ELF-1 (cell line): ENCODE results near the gene M6PR.
"Not testable (repeated sequence)": the region's sequence is repeated elsewhere in the genome, so short reads cannot be mapped to it uniquely, and the experiment has no call there.

ENCODE experiments used
- DNase-seq: peaks from one replicate; pipeline ENCODE4 v3.0.0-alpha.2; 2016; ENCODE audit warnings: low read depth, low spot score

Gene M6PR

DNA sequence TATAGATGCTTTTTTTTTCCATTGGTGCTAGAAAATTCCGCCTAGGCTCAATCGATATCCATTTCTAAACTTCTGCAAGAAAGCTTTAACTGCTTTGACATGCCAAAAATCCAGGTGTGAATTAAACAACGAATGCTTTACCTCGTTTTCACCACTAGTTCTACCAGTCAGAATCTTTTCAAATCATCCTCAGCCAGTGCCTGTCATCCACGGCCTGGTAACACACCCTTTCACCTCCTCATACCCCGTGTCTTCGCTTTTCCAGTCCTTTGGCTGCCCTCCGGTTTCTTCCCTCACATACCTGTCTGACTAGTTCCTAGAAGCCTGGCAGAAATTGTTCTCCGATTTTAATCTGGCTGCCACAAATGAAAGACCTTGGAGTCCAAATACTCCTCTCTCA lies 36.5 kb downstream of the M6PR start:
- peak; percentile 65 for DNase-seq

GRCh38 chr12:8911606-8912268 lies 37.7 kb downstream of the M6PR start:
- peak; percentile 35 for DNase-seq

DNA sequence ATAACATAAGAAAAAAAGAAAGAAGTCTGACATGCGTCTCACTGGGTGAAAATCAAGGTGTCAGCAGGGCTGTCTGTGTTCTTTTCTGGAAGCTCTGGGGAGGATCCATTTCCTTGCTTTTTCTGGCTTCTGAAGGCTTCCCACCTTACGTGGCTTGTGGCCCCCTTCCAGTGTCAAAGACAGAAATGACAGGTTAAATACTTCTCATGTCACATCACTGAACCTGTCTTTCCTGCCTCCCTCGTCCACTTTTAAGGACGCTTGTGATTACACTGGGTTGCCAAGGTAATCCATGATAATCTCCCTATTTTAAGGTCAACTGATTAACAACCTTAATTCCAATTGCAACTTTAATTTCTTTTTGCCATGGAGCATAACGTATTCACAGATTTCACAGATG lies 39.7 kb downstream of the M6PR start:
- no peak for DNase-seq

- DNase-seq = no peak
Measured at GRCh38 chr12:8907513-8907912, 41.9 kb downstream of the M6PR start.

- DNase-seq = peak; percentile 40
Measured at GRCh38 chr12:8906266-8907180, 42.9 kb downstream of the M6PR start.

- DNase-seq = peak; percentile 32
Measured at GRCh38 chr12:8905546-8905945, 43.9 kb downstream of the M6PR start.

GRCh38 chr12:8904665-8905064 lies 44.8 kb downstream of the M6PR start:
- no peak for DNase-seq

GRCh38 chr12:8903646-8904045 lies 45.8 kb downstream of the M6PR start:
- DNase-seq = no peak

GRCh38 chr12:8902703-8903102 lies 46.7 kb downstream of the M6PR start:
- not testable (repeated sequence) for DNase-seq

GRCh38 chr12:8899830-8900229 lies 49.6 kb downstream of the M6PR start:
- no peak for DNase-seq

- DNase-seq = no peak
Measured at GRCh38 chr12:8897081-8897480, 52.4 kb downstream of the M6PR start.

DNA sequence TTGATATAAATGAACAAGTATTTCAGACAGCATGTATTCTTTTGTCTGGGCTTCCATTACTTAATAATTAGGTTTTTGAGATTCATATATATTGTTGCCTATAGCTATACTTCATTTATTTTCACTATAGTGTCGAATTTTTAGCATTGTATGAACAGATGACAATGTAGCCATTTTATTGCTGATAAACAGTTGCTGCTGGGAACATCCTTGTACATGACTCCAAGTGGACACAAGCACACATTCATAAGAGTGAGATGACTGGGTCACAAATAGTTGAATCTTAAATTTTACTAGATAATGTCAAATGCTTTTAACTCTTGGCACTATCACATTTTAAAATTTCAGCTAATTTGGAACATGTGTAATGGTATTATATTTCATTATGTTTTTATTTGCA lies 54.5 kb downstream of the M6PR start:
- no peak for DNase-seq

DNA sequence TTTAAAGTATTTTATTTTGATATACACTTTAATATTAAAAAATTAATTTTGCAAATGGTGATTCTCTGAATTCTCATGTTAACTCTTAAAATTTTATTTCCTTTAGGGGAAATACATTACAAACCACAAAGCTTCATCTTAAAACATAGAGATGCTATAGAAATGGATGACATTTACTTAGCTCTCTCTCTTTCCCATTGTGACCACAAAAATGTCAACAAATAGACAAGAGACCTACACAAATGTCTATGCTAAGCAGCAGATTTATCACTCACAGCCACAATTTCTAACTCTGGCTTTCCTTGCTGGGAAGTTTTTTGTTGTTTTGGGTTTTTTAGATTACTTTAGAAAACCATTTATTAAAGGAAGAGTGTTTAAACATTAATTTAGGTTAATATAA lies 55.1 kb downstream of the M6PR start:
- DNase-seq = no peak

DNA sequence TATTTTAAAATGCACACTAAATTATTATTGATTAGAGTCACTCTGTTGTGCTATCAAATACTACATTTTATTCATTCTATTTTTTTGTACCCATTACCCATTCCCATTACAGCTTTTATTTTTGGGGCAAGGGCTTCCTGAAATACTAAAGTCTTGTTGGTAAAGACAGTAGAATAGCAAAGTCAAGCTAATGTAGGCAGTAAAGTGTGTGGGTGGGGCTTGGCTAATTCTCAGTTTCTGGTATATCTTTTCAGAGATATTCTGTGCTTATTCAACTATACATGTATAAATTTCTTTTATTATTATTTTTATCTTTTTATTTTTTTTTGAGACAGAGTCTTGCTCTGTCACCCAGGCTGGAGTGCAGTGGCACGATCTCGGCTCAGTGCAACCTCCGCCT lies 57.5 kb downstream of the M6PR start:
- DNase-seq = no peak
